GM18873 (cell line): ENCODE data around the gene CFAP54.

Experiments
- ATAC-seq: cut with Tn5 transposase; IDR thresholded peaks from one replicate; pipeline ENCODE4 v1.9.1; 2021; ENCODE audit warnings: mild to moderate bottlenecking, moderate library complexity, moderate number of reproducible peaks; ENCODE audit not compliant: unreplicated experiment, low FRiP score

CFAP54 gene

DNA sequence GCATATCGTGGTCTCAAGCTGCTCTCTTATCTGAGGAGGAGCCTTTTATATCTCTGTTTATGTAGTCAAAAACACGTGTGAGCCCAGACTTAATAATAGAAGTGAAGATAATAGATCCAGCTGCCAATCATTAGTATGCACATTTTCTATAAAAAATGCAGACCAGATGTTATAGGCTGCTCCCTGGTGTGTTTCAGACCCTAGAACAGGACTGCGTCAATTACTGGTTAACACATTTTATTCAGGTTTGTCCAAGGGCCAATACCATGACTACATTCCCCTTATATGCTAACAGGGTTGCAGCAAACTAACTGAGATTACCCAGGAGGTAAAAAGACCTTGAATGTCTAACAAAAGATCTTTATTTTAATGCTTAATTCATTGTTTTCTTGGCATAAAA, 319.2 kb downstream of the CFAP54 start:
- ATAC-seq, result no peak

DNA sequence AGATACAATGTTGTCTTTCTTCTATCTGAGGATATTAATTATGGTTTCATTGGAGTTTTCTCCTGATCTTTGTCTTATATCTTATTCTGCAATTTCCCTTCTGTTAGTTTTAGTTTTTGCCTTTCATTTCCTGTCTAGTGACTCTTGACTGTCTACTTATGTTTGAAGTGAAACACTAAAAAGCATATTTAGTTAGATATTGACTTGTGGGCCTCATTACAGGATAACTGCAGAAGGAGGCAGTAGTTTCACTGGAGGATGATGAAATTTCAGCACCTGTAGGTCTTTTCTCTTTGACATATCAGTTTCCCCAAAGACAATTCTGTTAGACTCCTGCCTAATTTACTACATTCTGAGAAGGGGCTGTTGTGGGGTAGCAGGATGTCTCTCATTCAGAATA, 320.1 kb downstream of the CFAP54 start:
- ATAC-seq, result no peak

DNA sequence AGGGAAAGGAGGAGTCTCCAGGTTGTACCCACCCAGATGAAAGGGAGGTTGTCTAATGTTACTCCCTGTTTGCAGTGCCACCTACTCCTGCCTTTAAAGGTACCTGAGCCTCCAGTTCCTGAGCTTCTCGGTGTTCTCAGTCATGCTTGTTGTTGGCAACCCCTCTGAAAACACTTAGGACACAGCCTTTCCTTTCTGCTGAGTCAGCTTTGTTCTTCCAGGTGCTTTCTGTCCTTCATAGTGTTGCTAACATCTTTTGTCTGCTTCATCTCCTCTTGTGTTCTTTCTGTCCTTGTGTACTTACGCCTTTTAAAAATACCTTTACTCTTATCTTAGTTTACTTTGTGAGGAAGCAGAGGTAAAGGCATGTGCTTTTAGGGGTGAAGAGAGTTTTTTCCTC, 320.7 kb downstream of the CFAP54 start:
- ATAC-seq, result no peak

DNA sequence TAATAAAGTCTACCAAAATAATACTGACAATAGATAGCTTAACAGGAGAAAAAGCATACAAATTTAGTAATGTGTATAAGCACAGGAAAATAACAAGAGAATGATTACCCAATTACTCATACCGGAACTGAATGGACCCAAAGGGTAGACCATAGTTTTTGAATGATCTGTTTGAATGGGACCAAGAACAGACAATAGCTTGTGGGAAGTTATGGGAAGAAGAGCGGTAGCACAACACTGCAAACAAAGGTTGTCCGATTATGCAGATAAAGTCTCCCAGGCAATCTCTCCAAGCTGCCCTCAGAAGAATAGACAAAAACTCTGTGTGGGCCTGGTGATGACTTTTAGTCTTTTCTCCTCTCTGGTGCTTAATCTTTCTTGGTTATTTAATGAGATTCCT, 321.1 kb downstream of the CFAP54 start:
- no peak for ATAC-seq

DNA sequence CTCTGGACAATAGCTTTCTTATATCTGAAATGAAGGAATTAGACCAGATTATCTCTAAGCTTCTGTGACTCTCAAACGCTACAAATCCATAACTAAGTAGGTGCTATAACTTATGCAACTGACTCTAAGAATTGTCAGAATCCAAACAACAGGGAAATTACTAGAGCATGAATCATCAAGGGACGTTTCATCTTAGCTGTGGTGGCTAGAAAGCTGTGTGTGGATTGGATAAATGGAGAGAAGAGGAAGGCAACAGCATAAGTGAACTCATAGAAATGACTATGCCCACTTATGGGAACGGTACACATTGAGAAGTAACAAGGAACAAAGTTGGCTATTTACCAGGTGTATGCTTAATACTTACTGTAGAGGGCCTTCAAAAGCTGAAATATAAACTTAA, 321.7 kb downstream of the CFAP54 start:
- ATAC-seq, result no peak

DNA sequence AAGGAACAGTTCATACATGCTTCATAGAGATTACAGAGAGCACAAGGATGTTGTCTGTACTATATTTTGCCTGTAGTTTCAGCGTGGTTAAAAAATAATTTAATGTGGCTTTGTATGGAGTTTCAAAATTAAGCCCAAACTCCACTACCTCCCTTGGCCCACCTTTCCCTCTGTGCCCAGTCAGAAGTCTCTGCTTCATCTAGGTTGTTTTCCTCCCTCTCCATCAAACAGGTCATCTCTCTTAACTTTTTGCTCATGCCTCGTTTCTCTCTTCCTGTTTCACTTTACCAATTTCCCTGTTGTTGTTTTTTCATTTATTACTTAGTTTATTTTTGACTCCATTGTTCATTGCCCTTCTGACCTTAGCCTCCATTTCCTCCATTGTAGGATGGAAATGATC, 322.8 kb downstream of the CFAP54 start:
- ATAC-seq, result no peak

DNA sequence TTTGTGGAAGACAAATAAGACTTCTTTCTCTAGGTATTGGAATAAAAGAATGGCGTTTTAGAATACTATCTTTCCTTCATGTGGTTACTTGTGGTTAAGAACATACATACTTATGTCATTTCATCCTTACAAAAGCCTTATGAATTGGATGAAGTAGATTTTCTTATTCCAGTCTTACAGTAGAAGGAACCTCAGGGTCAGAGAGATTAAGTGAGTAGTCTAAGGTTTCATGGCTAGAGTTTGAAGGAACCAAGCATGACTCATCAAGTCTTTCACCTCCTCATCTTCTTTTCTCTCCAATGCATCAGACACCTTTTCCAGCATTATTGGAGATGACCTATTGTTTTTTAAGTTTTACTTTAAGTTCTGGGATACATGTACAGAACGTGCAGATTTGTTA, 324.8 kb downstream of the CFAP54 start:
- no peak for ATAC-seq

DNA sequence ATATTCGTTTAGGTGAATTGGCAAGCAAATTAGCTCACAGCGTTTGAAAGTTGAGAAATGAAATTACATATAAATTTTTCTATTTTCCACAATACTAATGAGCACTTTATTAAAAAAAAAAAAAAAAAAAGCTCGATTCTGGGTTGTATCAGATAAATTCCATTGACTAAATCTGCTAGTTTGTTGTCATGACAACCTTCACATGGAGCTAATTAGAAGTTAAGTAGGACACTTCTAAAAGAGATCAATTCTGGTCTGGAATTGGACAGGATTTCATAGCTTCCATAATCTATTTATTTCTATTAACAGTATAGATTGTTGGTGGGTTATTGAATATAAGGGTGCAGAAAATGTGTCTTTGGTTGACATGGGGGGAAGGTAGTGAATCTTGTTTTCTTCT, 332.2 kb downstream of the CFAP54 start:
- ATAC-seq, result no peak

DNA sequence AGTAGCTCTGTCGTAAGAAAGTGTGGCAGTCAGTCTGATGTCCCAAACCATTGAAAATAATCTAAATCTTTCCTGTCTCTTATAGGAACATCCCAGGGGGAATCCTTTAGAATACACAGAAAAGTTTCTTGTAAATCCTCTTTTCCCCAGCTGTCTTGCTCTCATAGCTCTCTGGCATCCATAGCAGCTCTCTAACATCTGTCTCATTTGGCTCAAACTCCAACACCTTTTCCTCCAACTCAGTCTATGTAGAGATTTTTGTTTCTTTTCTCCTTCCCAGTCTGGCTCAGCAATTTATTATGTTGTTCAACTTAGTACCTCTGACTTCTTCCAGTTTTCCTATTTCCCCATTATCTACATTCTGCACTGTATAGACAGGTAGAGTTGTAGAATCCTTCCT, 333.3 kb downstream of the CFAP54 start:
- no peak for ATAC-seq

DNA sequence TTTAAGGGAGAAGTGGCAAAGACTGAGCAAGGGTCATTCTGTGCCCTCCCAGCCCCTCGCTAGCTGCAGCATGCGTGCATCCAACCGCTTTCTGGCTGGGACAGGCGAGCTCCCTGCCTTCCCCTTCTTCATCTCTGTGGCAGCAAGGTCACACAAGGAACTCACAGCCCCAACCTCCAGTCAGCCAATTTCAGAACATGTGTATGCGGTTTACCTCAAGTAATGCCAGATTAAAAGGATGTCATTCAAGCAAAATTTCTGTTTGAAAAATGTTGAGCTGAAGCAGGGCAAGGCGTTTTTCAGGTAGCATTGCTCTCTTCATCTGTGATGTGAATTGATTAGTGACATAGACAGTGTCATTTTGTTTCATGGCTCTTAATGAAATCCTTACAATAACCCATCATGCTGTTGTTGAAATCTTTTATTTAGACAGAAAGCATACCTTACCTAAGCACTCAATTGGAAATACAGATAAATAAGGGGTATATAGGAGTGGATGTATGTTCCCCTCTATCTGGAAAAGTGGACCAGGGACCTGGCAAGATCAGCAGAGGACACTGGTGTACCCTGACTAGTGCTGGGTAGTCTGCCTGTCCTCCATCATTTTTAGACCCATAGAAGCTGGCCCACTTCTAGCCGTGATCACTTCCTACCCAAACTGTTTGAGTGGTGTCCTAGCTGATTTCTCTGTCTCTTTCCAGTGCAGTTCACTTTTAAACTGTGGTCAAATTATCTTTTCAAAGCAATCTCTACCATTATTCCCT, 334.9 kb downstream of the CFAP54 start:
- ATAC-seq, result no peak

DNA sequence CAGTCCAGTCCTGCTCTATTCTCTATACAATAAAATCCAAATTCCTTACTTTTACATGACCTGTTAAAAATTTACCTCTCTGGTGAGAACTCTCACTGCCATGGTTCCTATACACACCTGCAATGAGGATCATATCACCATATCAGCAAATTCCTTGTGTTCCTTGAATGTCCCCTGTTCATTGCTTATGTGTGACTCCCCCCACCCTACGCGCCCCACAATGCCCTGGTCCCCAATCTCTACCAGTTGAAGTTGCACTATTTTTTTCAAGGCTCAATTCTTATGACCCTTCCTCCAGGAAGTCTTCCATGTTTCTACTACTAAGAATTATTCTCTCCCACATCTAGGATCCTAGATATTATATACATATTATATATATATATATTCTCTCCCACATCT, 335.5 kb downstream of the CFAP54 start:
- no peak for ATAC-seq

DNA sequence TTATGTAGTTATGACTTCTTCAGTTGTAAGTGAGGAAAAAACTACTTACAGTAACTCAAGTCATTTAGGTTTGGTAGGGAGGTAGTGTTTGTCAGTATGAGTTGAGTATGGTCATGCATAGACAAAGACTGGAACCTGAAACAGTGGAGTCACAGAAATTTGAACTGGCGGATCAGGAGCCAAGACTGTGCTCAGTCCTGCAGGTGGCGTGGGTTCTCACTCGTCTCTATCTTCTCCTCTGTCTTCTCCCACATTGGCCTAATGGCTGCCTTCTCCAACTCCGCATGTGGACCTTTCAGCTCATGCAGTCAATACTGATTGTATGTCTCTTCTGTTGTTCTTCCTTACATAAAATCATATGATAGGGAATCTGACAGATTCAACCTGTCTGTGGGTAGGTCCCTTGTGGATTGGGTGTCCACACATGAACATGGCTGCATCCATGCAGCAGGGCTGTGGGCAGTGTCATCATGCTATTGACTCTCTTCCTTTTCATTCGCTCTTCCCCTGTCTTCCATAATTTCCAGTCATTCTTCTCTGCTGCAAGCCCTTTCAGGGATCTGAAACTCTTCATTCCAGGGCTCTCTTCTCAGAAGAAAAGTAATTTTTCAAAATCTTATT, 338.9 kb downstream of the CFAP54 start:
- no peak for ATAC-seq

DNA sequence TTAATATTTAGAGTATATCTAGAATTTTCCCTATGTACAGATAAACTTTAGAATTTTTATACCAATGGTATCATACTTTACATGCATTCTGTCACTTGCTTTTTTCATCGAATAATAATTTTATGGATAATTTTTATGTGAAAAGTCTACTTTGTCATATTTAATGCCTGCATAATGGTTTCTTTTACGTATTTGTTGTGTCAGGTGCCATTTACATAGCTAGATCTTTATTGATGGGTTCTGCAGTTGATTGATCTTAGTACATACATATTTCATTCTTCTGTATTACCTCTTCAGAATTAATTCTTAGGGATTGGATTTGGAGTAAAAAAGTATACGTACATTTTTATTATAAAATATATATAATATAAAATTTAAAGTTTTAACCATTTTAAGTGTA, 340.0 kb downstream of the CFAP54 start:
- ATAC-seq, result no peak

DNA sequence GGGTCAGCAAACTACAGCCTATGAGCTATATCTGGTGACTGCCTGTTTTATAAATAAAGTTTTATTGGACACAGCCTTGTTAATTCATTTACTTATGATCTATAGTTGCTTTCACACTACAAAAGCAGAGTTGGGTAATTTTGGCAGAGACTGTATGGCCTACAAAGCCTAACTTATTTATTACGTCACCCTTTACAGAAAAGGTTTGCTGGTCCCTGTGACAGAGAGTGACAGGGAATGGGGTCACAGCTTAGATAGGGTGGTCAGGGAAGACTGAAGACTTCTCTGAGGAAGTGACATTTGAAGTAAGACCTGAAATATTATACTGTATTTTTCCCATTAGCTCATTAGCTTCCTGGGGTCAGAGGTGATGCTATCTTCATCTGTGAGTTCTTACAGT, 342.0 kb downstream of the CFAP54 start:
- ATAC-seq, result no peak

DNA sequence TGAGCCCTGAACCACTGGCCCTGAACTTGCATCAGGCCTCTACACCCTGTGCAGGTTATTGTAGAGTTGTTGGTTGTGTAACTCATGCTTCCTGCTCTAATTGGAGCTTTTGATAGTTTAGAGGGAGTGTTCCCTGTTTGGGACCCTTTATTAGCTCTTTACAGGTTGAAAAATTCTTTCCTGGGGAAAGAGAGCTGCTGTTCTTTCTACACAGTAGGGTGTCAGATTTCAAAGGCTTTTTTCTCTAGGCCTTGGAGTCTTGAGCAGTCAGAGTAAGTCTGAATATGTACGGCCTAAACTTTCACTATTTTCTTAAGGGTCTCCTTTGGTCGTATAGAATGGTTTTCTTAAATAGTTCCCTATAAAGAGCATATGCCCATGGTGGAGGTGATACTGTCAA, 356.9 kb downstream of the CFAP54 start:
- no peak for ATAC-seq

DNA sequence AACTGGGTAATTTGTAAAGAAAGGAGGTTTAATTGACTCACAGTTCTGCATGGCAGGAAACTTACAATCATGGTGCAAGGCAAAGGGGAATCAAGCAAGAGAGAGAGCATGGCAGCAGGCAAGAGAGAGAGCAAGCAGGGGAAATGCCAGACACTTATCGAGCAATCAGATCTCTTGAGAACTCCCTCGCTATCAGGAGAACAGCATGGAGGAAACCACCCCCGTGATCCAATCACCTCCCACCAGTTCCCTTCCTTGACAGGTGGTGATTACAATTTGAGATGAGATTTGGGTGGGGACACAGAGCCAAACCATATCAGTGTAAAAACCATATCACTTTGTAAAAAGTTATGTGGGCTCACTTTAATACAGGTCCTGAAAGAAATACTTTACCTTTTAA, 361.3 kb downstream of the CFAP54 start:
- ATAC-seq, result no peak

DNA sequence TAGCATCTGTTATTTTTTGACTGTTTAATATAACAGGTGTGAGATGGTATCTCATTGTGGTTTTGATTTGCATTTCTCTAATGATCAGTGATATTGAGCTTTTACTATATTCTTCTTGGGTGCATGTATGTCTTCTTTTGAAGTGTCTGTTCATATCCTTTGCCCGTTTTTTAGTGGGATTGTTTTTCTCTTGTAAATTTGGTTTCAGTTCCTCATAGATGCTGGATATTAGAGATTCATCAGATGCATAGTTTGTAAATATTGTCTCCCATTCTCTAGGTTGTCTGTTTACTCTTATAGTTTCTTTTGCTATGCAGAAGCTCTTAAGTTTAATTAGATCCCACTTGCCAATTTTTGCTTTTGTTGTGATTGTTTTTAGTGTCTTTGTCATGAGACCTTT, 368.8 kb downstream of the CFAP54 start:
- ATAC-seq, result no peak

DNA sequence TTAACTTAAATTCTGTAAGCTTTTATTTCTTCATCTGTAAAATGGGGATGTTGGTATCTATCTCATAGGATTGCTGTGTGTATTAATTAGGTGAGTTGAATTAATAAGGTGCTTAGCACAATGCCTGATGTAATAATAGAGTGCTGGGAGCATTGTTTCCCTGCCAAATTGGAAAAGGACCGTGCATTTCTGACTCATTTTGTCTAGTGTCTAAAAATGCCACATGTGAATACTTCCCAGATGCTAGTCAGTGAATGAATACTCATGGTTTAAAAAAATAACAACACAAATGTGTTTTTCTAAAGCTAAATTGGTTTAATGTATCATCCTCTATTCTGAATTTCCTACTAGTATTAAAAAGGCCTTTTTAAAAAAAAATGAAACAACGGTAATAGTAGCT, 372.3 kb downstream of the CFAP54 start:
- no peak for ATAC-seq

DNA sequence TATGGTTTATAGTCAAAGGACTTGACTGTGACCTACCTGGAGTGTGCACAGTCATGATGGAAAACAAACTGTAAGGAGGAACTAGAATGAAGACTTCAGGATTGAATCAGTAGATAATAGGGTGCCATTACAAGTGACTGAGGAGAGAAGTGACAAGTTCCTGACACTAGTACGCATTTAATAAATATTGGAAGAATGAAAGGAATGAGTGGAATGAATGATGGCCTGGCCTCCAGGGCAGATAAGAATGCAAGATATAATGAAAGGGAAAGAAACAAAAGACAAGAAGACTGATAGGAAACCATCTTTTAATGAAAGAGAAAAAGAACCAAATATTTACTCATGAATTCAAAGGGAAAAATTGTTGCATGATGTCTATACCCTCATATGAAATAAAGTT, 372.9 kb downstream of the CFAP54 start:
- no peak for ATAC-seq

DNA sequence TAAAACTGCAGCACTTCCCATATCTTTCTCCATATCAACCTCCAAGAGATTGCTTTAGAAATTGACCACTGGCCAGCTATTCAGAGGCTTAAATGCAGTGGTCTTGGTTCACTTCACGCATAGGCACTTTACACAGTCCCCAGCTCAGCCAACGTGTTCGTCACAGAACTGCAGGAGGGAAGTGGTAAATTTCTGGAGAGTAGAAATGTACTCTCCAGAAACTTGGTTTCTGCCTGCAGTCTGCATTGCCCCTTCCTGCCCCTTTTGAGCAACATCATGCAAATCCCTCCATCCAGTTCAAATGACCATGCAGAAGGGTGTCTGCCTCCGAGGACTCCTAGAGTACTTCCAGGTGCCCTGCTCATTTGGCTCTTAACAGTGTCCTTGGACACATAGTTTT, 375.0 kb downstream of the CFAP54 start:
- no peak for ATAC-seq

DNA sequence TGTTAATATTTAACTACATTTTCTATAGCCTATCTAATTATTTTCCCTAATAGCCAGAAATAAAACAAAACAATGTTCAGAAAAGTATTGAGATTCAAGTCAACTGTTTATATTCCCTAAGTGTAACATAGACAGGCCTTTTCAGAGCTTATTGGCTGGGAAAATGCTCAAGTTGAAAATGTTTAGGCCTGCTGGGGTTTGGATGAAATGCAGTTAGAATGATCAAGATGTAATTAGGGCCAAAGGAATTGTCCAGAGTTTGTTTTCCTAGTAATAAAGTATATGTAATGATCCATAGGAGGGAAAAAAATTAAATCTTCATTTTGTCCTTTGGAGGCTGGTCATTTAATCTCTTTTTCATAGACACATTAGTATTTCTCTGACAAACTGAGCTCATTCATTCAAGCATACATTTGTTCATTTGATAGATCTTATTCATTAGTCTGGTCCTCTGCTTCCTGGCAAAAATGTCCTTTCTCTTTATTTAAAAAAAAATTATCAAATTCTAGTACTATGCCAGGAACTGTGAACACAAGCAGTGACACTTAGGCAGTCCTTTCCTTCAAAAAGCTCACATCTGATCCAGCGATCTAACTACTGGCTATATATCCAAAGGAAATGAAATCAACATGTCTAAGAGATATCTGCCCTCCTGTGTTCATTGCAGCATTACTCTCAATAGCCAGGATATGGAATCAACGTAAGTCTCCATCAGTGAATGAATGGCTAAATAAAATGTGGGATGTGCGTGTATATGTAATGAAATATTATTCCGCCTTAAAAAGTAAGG, 377.6 kb downstream of the CFAP54 start:
- ATAC-seq, result no peak

DNA sequence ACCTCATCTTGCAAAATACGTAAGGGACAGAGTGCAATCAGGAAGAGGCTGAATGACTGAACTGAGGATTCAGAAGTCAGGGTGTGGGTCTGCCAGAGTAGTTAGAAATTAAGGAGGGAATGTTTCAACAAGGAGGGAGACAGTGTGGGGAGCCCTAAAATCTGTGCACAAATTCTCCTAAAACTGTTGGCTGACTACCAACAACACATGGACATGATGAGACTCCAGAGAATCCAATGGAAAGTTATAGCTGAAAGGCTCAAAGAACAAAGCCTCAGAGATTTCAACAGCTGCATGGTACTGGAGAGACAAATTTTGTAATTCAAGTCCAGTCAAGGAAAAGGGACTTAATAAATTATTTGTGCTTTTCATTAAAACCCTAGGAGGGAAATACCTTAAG, 381.6 kb downstream of the CFAP54 start:
- ATAC-seq, result no peak
